Measurements from ENCODE around the gene ZFP69.
A peak's percentile ranks its signal among the peaks of the same experiment; 100 is the strongest.
"Not testable (repeated sequence)": the region's sequence is repeated elsewhere in the genome, so short reads cannot be mapped to it uniquely, and the experiment has no call there.

ZFP69 gene

GRCh38 chr1:40476924-40477677 is at the start of gene ZFP69:
ZFP69 (plus strand) TSS chr1:40477290; CDS start chr1:40479362, 2,072 bp downstream.
- peak; percentile 20 for DNase-seq (ENCODE audit: low spot score)

GRCh38 chr1:40431385-40431784 is 45.7 kb upstream of the ZFP69 start:
- no peak for DNase-seq (ENCODE audit: low spot score)

GRCh38 chr1:40432644-40433390 is 44.3 kb upstream of the ZFP69 start:
- DNase-seq (ENCODE audit: low spot score) = no peak

- no peak for DNase-seq (ENCODE audit: low spot score)
These were observed 41.6 kb upstream of the ZFP69 start for GRCh38 chr1:40435471-40435870.

- DNase-seq (ENCODE audit: low spot score) = no peak
These were observed 41.2 kb upstream of the ZFP69 start for GRCh38 chr1:40435876-40436275.

GRCh38 chr1:40438391-40439015 is 38.6 kb upstream of the ZFP69 start:
- peak; percentile 54 for DNase-seq (ENCODE audit: low spot score)

- DNase-seq (ENCODE audit: low spot score) = no peak
These were observed 37.8 kb upstream of the ZFP69 start for GRCh38 chr1:40439247-40439646.

GRCh38 chr1:40449684-40450494 is 27.2 kb upstream of the ZFP69 start, which contains the start of gene ZFP69B:
ZFP69B (plus strand) TSS chr1:40450476; CDS start chr1:40450962, 486 bp downstream.
- peak; percentile 74 for DNase-seq (ENCODE audit: low spot score)

GRCh38 chr1:40450495-40451237 is 26.4 kb upstream of the ZFP69 start:
- peak; percentile 35 for DNase-seq (ENCODE audit: low spot score)

- no peak for DNase-seq (ENCODE audit: low spot score)
These were observed 25.9 kb upstream of the ZFP69 start for GRCh38 chr1:40451238-40451585.

- no peak for DNase-seq (ENCODE audit: low spot score)
These were observed 22.2 kb upstream of the ZFP69 start for GRCh38 chr1:40454873-40455272.

GRCh38 chr1:40462956-40463590 is 14.0 kb upstream of the ZFP69 start:
- no peak for DNase-seq (ENCODE audit: low spot score)

GRCh38 chr1:40469327-40469726 is 7.8 kb upstream of the ZFP69 start:
- no peak for DNase-seq (ENCODE audit: low spot score)

GRCh38 chr1:40475268-40475667 is 1.8 kb upstream of the ZFP69 start:
- DNase-seq (ENCODE audit: low spot score) = no peak

GRCh38 chr1:40477678-40478053 is 576 bp downstream of the ZFP69 start:
- DNase-seq (ENCODE audit: low spot score) = peak; percentile 24

- no peak for DNase-seq (ENCODE audit: low spot score)
These were observed 1.2 kb downstream of the ZFP69 start for GRCh38 chr1:40478276-40478675.

GRCh38 chr1:40479156-40479555 is 2.1 kb downstream of the ZFP69 start:
- DNase-seq (ENCODE audit: low spot score) = no peak

- DNase-seq (ENCODE audit: low spot score) = no peak
These were observed 18.3 kb downstream of the ZFP69 start for GRCh38 chr1:40495315-40495903.

GRCh38 chr1:40502651-40503050 is 25.6 kb downstream of the ZFP69 start:
- DNase-seq (ENCODE audit: low spot score) = not testable (repeated sequence)

GRCh38 chr1:40507973-40508372 is 30.9 kb downstream of the ZFP69 start:
- no peak for DNase-seq (ENCODE audit: low spot score)
